ENCODE data around the gene PKLR.

GRCh38 chr1:155242805-155243358 is 58.4 kb downstream of the PKLR start:
- TF ChIP-seq CTCF (IDR thresholded peaks at IDR 0.05) (no peak), POLR2A (IDR thresholded peaks at IDR 0.05) (no peak)
